Endothelial cell of umbilical vein (primary cell): ENCODE data around the gene CLIC4.
"Not testable (repeated sequence)": the region's sequence is repeated elsewhere in the genome, so short reads cannot be mapped to it uniquely, and the experiment has no call there.

Experiments used
- EZH2 ChIP-seq: IDR thresholded peaks from 2 replicates; pipeline ENCODE4 v1.6.1; 2012; ENCODE audit warnings: borderline replicate concordance, low read depth, mild to moderate bottlenecking, moderate library complexity, low read length, inconsistent platforms; ENCODE audit not compliant: severe bottlenecking
- POLR2A ChIP-seq: IDR thresholded peaks from 2 replicates; pipeline ENCODE4 v1.6.1; 2012; ENCODE audit warnings: low read depth, mild to moderate bottlenecking, control low read depth, low read length
- POLR2AphosphoS5 ChIP-seq: IDR thresholded peaks from 2 replicates; pipeline ENCODE4 v1.6.1; 2012; ENCODE audit warnings: low read depth, mild to moderate bottlenecking, control low read depth, low read length, moderate library complexity; ENCODE audit not compliant: insufficient read depth
- TF ChIP-seq, protein P1 (sequence below), 2 donors: IDR thresholded peaks; 1 replicate in 1 of 2; 2 replicates in 1 of 2; pipeline ENCODE4 v1.5.1; 2011; ENCODE audit warnings: low read length in 2 of 2, mild to moderate bottlenecking in 2 of 2, moderate library complexity in 2 of 2, control low read depth in 1 of 2, inconsistent platforms in 1 of 2, low read depth in 1 of 2; ENCODE audit not compliant: insufficient read depth in 1 of 2; ENCODE audit errors: extremely low read depth in 1 of 2

DNA sequence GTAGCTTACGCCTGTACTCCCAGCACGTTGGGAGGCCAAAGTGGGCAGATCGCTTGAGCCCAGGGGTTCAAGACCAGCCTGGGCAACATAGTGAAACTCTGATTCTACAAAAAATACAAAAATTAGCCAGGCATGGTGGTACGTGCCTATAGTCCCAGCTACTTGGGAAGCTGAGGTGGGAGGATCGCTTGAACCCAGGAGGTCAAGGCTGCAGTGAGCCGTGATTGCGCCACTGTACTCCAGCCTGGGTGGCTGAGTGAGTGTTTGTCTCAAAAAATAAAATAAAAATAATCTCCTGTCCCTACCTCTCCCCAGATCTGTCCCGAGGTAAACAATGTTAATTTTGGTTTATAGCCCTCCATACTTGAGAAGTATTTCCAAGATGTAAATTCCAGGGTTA, 34.0 kb downstream of the CLIC4 start:
- TF ChIP-seq, protein P1, sequence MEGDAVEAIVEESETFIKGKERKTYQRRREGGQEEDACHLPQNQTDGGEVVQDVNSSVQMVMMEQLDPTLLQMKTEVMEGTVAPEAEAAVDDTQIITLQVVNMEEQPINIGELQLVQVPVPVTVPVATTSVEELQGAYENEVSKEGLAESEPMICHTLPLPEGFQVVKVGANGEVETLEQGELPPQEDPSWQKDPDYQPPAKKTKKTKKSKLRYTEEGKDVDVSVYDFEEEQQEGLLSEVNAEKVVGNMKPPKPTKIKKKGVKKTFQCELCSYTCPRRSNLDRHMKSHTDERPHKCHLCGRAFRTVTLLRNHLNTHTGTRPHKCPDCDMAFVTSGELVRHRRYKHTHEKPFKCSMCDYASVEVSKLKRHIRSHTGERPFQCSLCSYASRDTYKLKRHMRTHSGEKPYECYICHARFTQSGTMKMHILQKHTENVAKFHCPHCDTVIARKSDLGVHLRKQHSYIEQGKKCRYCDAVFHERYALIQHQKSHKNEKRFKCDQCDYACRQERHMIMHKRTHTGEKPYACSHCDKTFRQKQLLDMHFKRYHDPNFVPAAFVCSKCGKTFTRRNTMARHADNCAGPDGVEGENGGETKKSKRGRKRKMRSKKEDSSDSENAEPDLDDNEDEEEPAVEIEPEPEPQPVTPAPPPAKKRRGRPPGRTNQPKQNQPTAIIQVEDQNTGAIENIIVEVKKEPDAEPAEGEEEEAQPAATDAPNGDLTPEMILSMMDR (IDR thresholded peaks at IDR 0.05; ENCODE audit: extremely low read depth in 1 of 2, insufficient read depth in 1 of 2, low read depth in 1 of 2, low read length in 2 of 2), result not testable (repeated sequence)
- TF ChIP-seq EZH2, POLR2A, POLR2AphosphoS5: not testable (repeated sequence)
